ENCODE results near the gene PSMD5.

The PSMD5 gene

DNA sequence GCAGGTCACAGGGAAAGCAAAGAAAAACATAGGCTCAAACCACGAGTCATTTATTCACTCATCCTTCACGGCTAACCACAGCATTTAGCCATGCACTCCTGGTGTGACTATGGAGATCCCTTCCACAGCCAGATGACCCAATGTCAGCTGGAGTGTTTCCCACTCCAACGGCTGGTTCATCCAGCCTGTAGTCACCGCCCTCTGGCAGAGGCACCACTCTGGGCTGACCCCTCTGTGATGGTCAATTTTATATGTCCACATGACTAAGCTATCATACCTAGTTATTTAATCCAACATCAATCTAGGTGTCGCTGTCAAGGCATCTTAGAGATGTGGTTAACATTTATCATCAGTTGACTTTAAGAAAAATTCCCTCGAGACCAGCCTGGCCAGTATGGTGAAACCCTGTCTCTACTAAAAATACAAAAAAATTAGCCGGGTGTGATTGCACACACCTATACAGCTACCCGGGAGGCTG, 43.8 kb upstream of the PSMD5 start:
- Histone ChIP-seq H3K9me3 (replicated peaks; ENCODE audit: insufficient read depth, low read length) (no peaks in the 10 kb centered on the region), H3K27ac (ENCODE audit: low read length) (no peak overlapping the region), H4K20me1 (ENCODE audit: insufficient read depth, low read length) (no peaks in the 10 kb centered on the region), H2AFZ (ENCODE audit: low read length) (no peak overlapping the region), H3K36me3 (replicated peaks; ENCODE audit: insufficient read depth, low read length) (no peaks in the 10 kb centered on the region), H3K4me2 (ENCODE audit: low read depth, low read length) (no peak overlapping the region), H3K79me2 (ENCODE audit: low read length) (no peaks in the 10 kb centered on the region), H3F3A (ENCODE audit: insufficient read depth, low read length) (peaks cover 10% of the 10 kb centered on the region; the same call in 1 of the 2 replicates), H3K9ac (ENCODE audit: low read length) (no peak overlapping the region), H3K9me2 (replicated peaks; ENCODE audit: insufficient read depth, low read length) (no peaks in the 10 kb centered on the region), H3K4me1 (ENCODE audit: low read length) (peaks cover 39% of the 10 kb centered on the region), H3K4me3 (ENCODE audit: low read length) (no peak overlapping the region), H3K27me3 (replicated peaks; ENCODE audit: insufficient read depth, low read length) (no peaks in the 10 kb centered on the region)
- TF ChIP-seq EZH2phosphoT487 (IDR thresholded peaks at IDR 0.05; ENCODE audit: low read length) (no peak), EZH2 (optimal IDR thresholded peaks at IDR 0.05; ENCODE audit: low read depth, low read length) (no peak), CTCF (IDR thresholded peaks at IDR 0.05; ENCODE audit: low read length) (no peak)
- DNase-seq, result no peak

GRCh38 chr9:120885958-120886357, 43.2 kb upstream of the PSMD5 start:
- no peak for TF ChIP-seq EZH2phosphoT487 (IDR thresholded peaks at IDR 0.05; ENCODE audit: low read length)
- TF ChIP-seq EZH2 (optimal IDR thresholded peaks at IDR 0.05; ENCODE audit: low read depth, low read length), result no peak
- no peak for TF ChIP-seq CTCF (IDR thresholded peaks at IDR 0.05; ENCODE audit: low read length)

GRCh38 chr9:120885457-120885856, 42.7 kb upstream of the PSMD5 start:
- Histone ChIP-seq H3K4me3 (ENCODE audit: low read length) (no peak overlapping the region), H3K27me3 (replicated peaks; ENCODE audit: insufficient read depth, low read length) (no peaks in the 10 kb centered on the region), H3K9me2 (replicated peaks; ENCODE audit: insufficient read depth, low read length) (no peaks in the 10 kb centered on the region), H3K9ac (ENCODE audit: low read length) (no peak overlapping the region), H3K79me2 (ENCODE audit: low read length) (no peaks in the 10 kb centered on the region), H3K36me3 (replicated peaks; ENCODE audit: insufficient read depth, low read length) (no peaks in the 10 kb centered on the region), H3K4me1 (ENCODE audit: low read length) (peaks cover 28% of the 10 kb centered on the region), H3F3A (ENCODE audit: insufficient read depth, low read length) (peaks cover 7% of the 10 kb centered on the region; the same call in 1 of the 2 replicates), H3K27ac (ENCODE audit: low read length) (no peak overlapping the region), H3K9me3 (replicated peaks; ENCODE audit: insufficient read depth, low read length) (no peaks in the 10 kb centered on the region), H4K20me1 (ENCODE audit: insufficient read depth, low read length) (no peaks in the 10 kb centered on the region), H2AFZ (ENCODE audit: low read length) (no peak overlapping the region), H3K4me2 (ENCODE audit: low read depth, low read length) (no peak overlapping the region)
- no peak for DNase-seq
- no peak for TF ChIP-seq CTCF (IDR thresholded peaks at IDR 0.05; ENCODE audit: low read length)
- TF ChIP-seq EZH2phosphoT487 (IDR thresholded peaks at IDR 0.05; ENCODE audit: low read length), result no peak
- no peak for TF ChIP-seq EZH2 (optimal IDR thresholded peaks at IDR 0.05; ENCODE audit: low read depth, low read length)

More at GRCh38 chr9:120885958-120886357, 43.2 kb upstream of the PSMD5 start:
- no peak overlapping the region for H3K4me3 ChIP-seq (ENCODE audit: low read length)
- no peak overlapping the region for H2AFZ ChIP-seq (ENCODE audit: low read length)
- no peaks in the 10 kb centered on the region for H4K20me1 ChIP-seq (ENCODE audit: insufficient read depth, low read length)
- no peaks in the 10 kb centered on the region for H3K27me3 ChIP-seq (replicated peaks; ENCODE audit: insufficient read depth, low read length)
- H3K9me3 ChIP-seq (replicated peaks; ENCODE audit: insufficient read depth, low read length), result no peaks in the 10 kb centered on the region
- no peak overlapping the region for H3K27ac ChIP-seq (ENCODE audit: low read length)
- no peaks in the 10 kb centered on the region for H3K36me3 ChIP-seq (replicated peaks; ENCODE audit: insufficient read depth, low read length)
- H3F3A ChIP-seq (ENCODE audit: insufficient read depth, low read length), result peaks cover 7% of the 10 kb centered on the region; the same call in 1 of the 2 replicates
- no peaks in the 10 kb centered on the region for H3K79me2 ChIP-seq (ENCODE audit: low read length)
- no peak overlapping the region for H3K9ac ChIP-seq (ENCODE audit: low read length)
- no peak overlapping the region for H3K4me2 ChIP-seq (ENCODE audit: low read depth, low read length)
- no peak for DNase-seq
- peaks cover 33% of the 10 kb centered on the region for H3K4me1 ChIP-seq (ENCODE audit: low read length)
- no peaks in the 10 kb centered on the region for H3K9me2 ChIP-seq (replicated peaks; ENCODE audit: insufficient read depth, low read length)

Measured in MM.1S (cell line).